Hematopoietic multipotent progenitor cell treated with erythropoietin and hydrocortisone succinate and interleukin-3 and kit ligand, for 4 days (in vitro differentiated cells): ENCODE results near the gene ZNF423.

ENCODE experiments used
- DNase-seq: peaks from one replicate; pipeline ENCODE4 v3.0.0-alpha.2; 2015

Gene ZNF423

GRCh38 chr16:49542391-49542891, 313.5 kb downstream of the ZNF423 start:
- DNase-seq = no peak

- no peak for DNase-seq
Measured at GRCh38 chr16:49540836-49541235, 315.1 kb downstream of the ZNF423 start.

- no peak for DNase-seq
Measured at GRCh38 chr16:49539758-49540157, 316.2 kb downstream of the ZNF423 start.

- no peak for DNase-seq
Measured at GRCh38 chr16:49537924-49538459, 317.9 kb downstream of the ZNF423 start.

GRCh38 chr16:49534901-49535610, 320.9 kb downstream of the ZNF423 start:
- no peak for DNase-seq

GRCh38 chr16:49533422-49533821, 322.5 kb downstream of the ZNF423 start:
- no peak for DNase-seq

GRCh38 chr16:49532873-49533272, 323.0 kb downstream of the ZNF423 start:
- DNase-seq = no peak

- DNase-seq = no peak
Measured at GRCh38 chr16:49531931-49532840, 323.7 kb downstream of the ZNF423 start.

- no peak for DNase-seq
Measured at GRCh38 chr16:49531425-49531824, 324.5 kb downstream of the ZNF423 start.

GRCh38 chr16:49530427-49530970, 325.4 kb downstream of the ZNF423 start:
- DNase-seq = peak; percentile 57

- DNase-seq = no peak
Measured at GRCh38 chr16:49529411-49530045, 326.4 kb downstream of the ZNF423 start.

- DNase-seq = no peak
Measured at GRCh38 chr16:49528866-49529288, 327.0 kb downstream of the ZNF423 start.

GRCh38 chr16:49528060-49528865, 327.6 kb downstream of the ZNF423 start:
- DNase-seq = peak; percentile 55

- DNase-seq = peak; percentile 19
Measured at GRCh38 chr16:49527611-49528010, 328.3 kb downstream of the ZNF423 start.

GRCh38 chr16:49526860-49527365, 329.0 kb downstream of the ZNF423 start:
- no peak for DNase-seq

GRCh38 chr16:49524947-49525315, 331.0 kb downstream of the ZNF423 start:
- no peak for DNase-seq

- DNase-seq = no peak
Measured at GRCh38 chr16:49524216-49524946, 331.5 kb downstream of the ZNF423 start.

- no peak for DNase-seq
Measured at GRCh38 chr16:49523435-49524159, 332.3 kb downstream of the ZNF423 start.

GRCh38 chr16:49521734-49522325, 334.1 kb downstream of the ZNF423 start:
- DNase-seq = no peak
